HUES48 (cell line): ENCODE results near the gene ABLIM3.

Experiments
- H3K27ac ChIP-seq: one replicate; pipeline ENCODE4 v1.7.0; 2013; ENCODE audit warnings: low read depth, low read length, inconsistent platforms
- H3K27me3 ChIP-seq: 2 replicates; pipeline ENCODE4 v1.6.1; 2013; ENCODE audit warnings: mild to moderate bottlenecking, low read length; ENCODE audit not compliant: control insufficient read depth, insufficient read depth
- H3K36me3 ChIP-seq: 2 replicates; pipeline ENCODE4 v1.6.1; 2013; ENCODE audit warnings: low read length; ENCODE audit not compliant: control insufficient read depth, insufficient read depth
- H3K4me1 ChIP-seq: 2 replicates; pipeline ENCODE4 v1.6.1; 2013; ENCODE audit warnings: mild to moderate bottlenecking, low read length; ENCODE audit not compliant: control insufficient read depth, insufficient read depth
- H3K4me3 ChIP-seq: 2 replicates; pipeline ENCODE4 v1.5.1; 2013; ENCODE audit warnings: mild to moderate bottlenecking, low read depth, low read length
- H3K9ac ChIP-seq: 2 replicates; pipeline ENCODE4 v1.6.1; 2013; ENCODE audit warnings: mild to moderate bottlenecking, low read depth, low read length, moderate library complexity
- H3K9me3 ChIP-seq: 2 replicates; pipeline ENCODE4 v1.6.1; 2013; ENCODE audit warnings: low read length; ENCODE audit not compliant: control insufficient read depth, insufficient read depth

The ABLIM3 gene

DNA sequence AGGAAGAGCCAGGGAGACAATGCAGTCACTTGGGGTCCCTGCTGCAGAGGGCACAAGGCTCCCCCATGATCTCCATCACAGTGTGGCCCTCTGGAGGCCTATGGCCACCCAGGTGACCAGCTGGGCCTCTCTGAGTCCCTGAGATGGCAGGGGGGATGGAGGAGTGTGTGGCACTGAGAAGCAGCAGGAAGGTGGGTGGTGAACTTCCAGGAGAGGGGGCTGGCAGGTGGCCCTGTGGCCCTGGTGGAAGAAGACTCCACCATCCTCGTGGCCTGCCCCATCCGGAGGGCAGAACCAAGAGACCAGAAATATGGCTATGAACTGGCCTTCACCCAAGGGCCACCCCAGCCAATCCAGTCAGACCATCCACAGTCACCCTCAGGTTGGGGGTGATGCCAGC lies 98.6 kb downstream of the ABLIM3 start:
- no peaks in the 10 kb centered on the region for H3K9me3 ChIP-seq
- no peak overlapping the region for H3K27ac ChIP-seq
- no peak overlapping the region for H3K4me3 ChIP-seq
- H3K27me3 ChIP-seq, result no peaks in the 10 kb centered on the region
- H3K4me1 ChIP-seq, result no peaks in the 10 kb centered on the region
- H3K9ac ChIP-seq, result no peak overlapping the region
- no peaks in the 10 kb centered on the region for H3K36me3 ChIP-seq

DNA sequence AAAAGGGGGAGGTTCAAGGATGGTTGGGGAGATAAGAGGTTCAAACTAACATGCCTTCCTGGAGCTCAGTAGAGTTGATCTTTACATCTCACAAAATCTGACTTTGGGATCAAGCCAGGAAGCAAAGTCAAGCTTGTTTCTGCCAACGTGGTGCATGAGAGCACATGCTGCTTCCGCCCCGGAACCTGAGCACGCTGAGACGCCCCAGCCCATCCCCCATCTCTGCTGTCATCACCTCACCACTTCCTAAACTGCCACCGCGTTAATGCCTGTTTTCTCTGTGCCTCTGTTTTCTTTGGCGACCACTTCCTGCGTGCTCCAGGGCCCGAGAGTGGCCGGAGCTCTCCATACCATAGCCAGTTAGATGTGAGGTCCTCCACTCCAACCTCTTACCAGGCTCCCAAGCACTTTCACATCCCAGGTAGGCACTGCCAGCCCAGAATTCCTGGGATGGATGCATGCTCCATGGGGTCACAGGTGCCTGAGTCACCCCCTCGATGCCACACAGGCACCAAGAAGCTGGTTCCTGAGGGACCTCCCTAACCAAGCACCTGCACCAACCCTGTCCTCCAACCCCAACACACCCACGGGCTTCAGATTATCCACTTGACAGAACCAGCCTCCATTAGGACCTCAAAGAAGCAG lies 99.2 kb downstream of the ABLIM3 start:
- H3K4me3 ChIP-seq, result no peak overlapping the region
- H3K9me3 ChIP-seq, result no peaks in the 10 kb centered on the region
- no peaks in the 10 kb centered on the region for H3K4me1 ChIP-seq
- no peaks in the 10 kb centered on the region for H3K27me3 ChIP-seq
- no peaks in the 10 kb centered on the region for H3K36me3 ChIP-seq
- H3K27ac ChIP-seq, result no peak overlapping the region
- no peak overlapping the region for H3K9ac ChIP-seq

DNA sequence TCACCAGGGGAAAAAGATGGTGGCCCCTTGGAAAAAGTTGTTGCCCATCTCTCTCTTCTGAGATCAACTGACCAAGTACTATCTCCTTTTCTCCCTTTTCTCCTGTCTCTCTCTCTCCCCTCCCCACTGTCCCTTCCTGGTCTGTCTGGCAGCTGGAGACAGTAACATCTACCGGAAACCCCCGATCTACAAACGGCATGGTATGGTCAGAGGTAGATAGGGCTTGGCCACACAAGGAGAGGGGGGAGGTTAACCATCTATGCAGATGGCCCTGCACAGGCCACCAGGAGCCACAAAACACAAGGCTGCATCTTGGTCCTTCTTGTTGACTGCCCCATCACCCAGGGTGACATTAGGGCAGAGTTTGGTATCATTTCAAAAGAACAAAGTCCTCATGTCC lies 101.0 kb downstream of the ABLIM3 start:
- no peaks in the 10 kb centered on the region for H3K9me3 ChIP-seq
- no peak overlapping the region for H3K9ac ChIP-seq
- no peaks in the 10 kb centered on the region for H3K36me3 ChIP-seq
- H3K4me3 ChIP-seq, result no peak overlapping the region
- H3K27me3 ChIP-seq, result no peaks in the 10 kb centered on the region
- H3K4me1 ChIP-seq, result no peaks in the 10 kb centered on the region
- H3K27ac ChIP-seq, result no peak overlapping the region

DNA sequence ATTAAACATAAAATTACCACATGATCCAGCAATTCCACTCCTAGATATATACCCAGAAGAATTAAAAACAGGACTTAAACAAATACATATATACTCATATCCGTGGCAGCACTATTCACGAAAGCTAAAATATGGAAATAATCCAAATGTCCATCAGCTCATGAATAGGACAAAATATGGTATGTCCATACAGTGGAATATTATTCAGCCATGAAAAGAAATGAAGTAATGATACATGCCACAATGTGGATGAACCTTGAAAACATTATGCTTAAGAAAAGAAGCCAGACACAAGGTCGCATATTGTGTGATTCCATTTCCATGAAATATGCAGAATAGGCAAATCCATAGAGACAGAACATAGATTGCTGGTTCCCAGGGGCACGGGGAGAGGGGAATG lies 105.6 kb downstream of the ABLIM3 start:
- no peaks in the 10 kb centered on the region for H3K9me3 ChIP-seq
- H3K36me3 ChIP-seq, result no peaks in the 10 kb centered on the region
- H3K27me3 ChIP-seq, result no peaks in the 10 kb centered on the region
- no peaks in the 10 kb centered on the region for H3K4me1 ChIP-seq
- no peak overlapping the region for H3K27ac ChIP-seq
- H3K4me3 ChIP-seq, result no peak overlapping the region
- H3K9ac ChIP-seq, result no peak overlapping the region

DNA sequence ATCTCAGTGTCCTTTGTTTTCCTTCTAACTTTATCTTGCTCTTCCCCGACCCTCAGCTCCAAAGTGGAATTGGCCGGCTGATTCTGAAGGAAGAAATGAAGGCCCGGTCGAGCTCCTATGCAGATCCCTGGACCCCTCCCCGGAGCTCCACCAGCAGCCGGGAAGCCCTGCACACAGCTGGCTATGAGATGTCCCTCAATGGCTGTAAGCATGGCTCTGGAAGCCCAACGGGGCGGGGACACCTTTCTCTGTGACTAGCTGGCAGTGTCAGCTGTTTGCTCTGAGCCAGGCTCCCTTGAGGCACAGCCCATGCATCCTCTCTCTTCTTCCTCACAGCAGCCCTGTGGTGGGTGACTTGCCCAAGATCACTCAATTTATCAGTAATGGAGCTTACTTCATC lies 106.4 kb downstream of the ABLIM3 start:
- Histone ChIP-seq H3K4me3 (no peak overlapping the region), H3K27me3 (no peaks in the 10 kb centered on the region), H3K4me1 (no peaks in the 10 kb centered on the region), H3K27ac (no peak overlapping the region), H3K9ac (no peak overlapping the region), H3K9me3 (no peaks in the 10 kb centered on the region), H3K36me3 (no peaks in the 10 kb centered on the region)

DNA sequence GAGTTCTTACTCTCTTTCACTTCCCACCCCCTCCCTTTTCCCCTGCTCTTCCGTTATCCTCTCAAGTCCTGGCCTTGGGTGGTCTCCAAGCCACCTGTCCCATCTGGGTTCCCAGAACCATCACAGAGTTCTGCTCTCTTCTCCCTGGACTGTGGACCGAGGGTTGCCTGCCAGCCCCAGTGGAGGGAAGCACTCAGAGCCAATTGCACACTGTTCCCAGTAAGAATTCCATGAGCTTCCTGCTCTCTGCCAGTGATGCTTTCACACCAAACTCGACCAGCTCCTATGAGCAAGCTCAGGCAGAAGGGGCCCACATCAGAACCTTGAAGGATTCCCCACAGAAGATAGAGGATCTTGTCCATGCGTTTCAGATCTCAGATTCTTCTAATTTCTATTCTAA lies 110.3 kb downstream of the ABLIM3 start:
- no peaks in the 10 kb centered on the region for H3K27me3 ChIP-seq
- H3K36me3 ChIP-seq, result no peaks in the 10 kb centered on the region

DNA sequence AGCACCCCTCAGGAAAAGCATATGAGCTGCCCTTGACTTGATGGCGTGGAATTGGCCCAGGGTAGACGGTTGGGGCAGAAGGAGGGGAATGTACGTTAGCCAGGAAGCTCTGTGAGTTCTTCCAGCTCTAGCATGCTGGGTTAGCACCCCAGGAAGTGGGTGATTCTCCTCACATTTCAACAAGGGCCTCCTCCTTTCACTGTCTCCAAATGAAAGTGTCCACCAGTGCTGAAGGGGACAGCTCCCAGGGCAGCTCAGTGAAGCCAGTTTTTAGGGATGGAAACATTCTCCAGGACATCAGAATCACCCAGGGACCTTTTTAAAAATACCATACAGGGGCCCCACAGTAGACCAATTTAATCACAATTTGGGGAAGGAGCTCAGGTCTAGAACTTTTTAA lies 113.2 kb downstream of the ABLIM3 start:
- no peak overlapping the region for H3K27ac ChIP-seq
- no peaks in the 10 kb centered on the region for H3K36me3 ChIP-seq
- no peaks in the 10 kb centered on the region for H3K27me3 ChIP-seq

More for the DNA sequence above, 110.3 kb downstream of the ABLIM3 start:
- Histone ChIP-seq H3K9ac (no peak overlapping the region), H3K9me3 (no peaks in the 10 kb centered on the region), H3K4me3 (no peak overlapping the region), H3K4me1 (no peaks in the 10 kb centered on the region), H3K27ac (no peak overlapping the region)

DNA sequence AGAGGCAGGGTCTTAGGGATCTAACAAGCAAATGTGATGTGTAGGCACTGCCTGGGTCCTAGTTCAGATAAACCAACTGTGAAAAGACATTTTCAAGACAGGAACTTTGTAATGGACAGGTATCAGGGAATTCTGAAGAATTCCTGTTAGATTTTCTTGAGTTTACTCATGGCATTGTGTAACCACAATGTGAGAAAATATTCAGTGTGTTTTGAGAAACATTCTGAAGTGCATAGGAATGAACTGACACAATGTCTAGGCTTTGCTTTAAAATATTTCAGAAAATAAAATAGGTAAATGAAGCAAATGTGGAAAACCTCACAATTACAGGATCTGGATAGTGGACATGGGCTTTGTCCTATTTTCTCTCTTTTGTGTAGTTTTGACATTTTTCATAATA lies 115.2 kb downstream of the ABLIM3 start:
- no peaks in the 10 kb centered on the region for H3K27me3 ChIP-seq
- no peak overlapping the region for H3K9ac ChIP-seq
- H3K27ac ChIP-seq, result no peak overlapping the region

More for the DNA sequence above, 113.2 kb downstream of the ABLIM3 start:
- no peaks in the 10 kb centered on the region for H3K9me3 ChIP-seq
- no peak overlapping the region for H3K9ac ChIP-seq
- no peaks in the 10 kb centered on the region for H3K4me1 ChIP-seq
- H3K4me3 ChIP-seq, result no peak overlapping the region

DNA sequence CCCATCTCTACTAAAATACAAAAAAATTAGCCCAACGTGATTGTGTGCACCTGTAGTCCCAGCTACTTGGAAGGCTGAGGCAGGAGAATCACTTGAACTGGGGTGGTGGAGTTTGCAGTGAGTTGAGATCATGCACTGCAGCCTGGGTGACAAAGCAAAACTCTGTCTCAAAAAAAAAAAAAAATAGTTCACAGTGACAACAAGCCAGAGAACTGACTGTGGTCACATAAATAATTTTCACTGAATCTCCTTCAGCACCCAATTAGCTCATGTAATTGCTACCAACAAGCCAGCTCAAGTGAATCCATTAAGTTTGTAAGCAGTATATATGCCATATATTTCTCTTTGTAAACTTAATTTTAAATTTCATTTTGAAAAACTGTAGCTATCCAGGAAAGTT lies 115.8 kb downstream of the ABLIM3 start:
- Histone ChIP-seq H3K27ac (no peak overlapping the region), H3K27me3 (no peaks in the 10 kb centered on the region), H3K4me1 (no peaks in the 10 kb centered on the region), H3K9ac (no peak overlapping the region), H3K4me3 (no peak overlapping the region), H3K9me3 (no peaks in the 10 kb centered on the region), H3K36me3 (no peaks in the 10 kb centered on the region)

More for the DNA sequence above, 115.2 kb downstream of the ABLIM3 start:
- Histone ChIP-seq H3K9me3 (no peaks in the 10 kb centered on the region), H3K4me1 (no peaks in the 10 kb centered on the region), H3K36me3 (no peaks in the 10 kb centered on the region), H3K4me3 (no peak overlapping the region)

DNA sequence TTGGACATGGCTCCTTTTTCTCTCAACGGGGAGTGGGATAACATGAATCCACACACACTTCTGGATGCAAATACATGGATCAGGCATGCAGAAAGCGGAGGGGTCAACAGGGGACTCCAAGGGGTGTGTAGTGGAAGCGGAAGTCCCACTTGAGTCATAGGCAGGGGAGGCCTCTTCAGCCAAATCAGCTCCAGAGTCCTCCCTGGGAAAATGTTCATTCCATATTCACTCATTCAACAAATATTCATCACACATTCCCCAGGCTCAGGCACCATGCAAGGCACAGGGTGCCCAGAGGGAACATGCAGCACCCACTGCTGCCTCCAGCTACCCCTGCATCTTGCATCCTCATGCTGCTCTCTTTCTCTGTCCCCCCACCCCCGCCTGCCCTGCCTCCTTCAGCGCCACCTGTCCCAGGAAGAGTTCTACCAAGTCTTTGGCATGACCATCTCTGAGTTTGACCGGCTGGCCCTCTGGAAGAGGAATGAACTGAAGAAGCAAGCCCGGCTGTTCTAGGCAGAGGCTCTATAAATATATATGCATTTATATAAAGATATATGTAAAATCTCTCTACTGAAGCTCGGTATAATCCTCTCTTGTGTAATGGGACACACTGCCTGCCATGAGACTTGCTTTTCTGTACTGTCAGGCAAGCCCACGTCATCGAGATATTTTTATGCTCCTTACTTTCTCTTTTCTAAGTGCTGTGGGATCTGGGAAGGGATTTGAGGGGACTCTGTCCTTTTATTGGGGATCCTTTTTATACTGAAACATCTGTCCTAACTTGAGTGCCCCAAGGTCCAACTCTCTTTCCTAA lies 116.8 kb downstream of the ABLIM3 start:
- Histone ChIP-seq H3K27ac (no peak overlapping the region), H3K9me3 (no peaks in the 10 kb centered on the region), H3K36me3 (no peaks in the 10 kb centered on the region), H3K4me3 (no peak overlapping the region), H3K9ac (no peak overlapping the region), H3K27me3 (no peaks in the 10 kb centered on the region), H3K4me1 (no peaks in the 10 kb centered on the region)

DNA sequence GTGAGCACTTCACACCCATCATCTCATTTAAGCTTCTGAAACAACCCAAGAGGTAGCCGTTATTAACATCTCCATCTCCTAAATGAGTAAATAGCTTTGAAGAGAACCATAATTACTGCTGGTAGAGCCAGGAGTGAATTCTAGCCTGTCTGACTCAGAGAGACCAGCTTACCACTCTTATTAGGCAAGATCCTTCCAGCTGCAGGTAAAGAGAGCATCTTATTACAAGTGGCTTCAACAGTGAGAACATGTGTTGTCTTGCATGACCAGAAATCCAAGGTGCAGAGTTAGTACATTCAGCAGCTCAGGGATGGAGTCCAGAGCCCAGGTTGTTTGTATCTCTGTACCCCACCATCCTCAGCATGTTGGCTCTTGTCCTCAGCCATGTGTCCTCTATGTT lies 119.5 kb downstream of the ABLIM3 start:
- H3K4me1 ChIP-seq, result peaks cover 2% of the 10 kb centered on the region; the same call in 1 of the 2 replicates
- no peak overlapping the region for H3K4me3 ChIP-seq
- no peaks in the 10 kb centered on the region for H3K9me3 ChIP-seq
- no peak overlapping the region for H3K9ac ChIP-seq
- no peaks in the 10 kb centered on the region for H3K36me3 ChIP-seq
- no peak overlapping the region for H3K27ac ChIP-seq
- H3K27me3 ChIP-seq, result peaks cover 9% of the 10 kb centered on the region
